Esophagus squamous epithelium (tissue), 5 donors: ENCODE results near the gene KCNAB1. TPM values are rescaled to one million over a fixed set of nuclear protein-coding genes. Genes with fewer than 3 reads are reported as not detected.

Experiments used
- DNase-seq: peaks from one replicate; lab custom pipeline; 2025; lab: John Stamatoyannopoulos, UW
- H3K27ac ChIP-seq, 4 donors: fragments of 200-600 bp; sonication (generic); one replicate each; pipeline ENCODE4 v1.5.1; 2016 to 2019; ENCODE audit warnings: mild to moderate bottlenecking in 1 of 4
- H3K27me3 ChIP-seq, 4 donors: fragments of 200-600 bp; sonication (generic); 1 replicate in 3 of 4; 2 replicates in 1 of 4; pipeline versions ENCODE4 v1.5.1 to v1.6.0; 2017 to 2021; ENCODE audit warnings: antibody characterized with exemption in 1 of 4
- H3K36me3 ChIP-seq, 3 donors: fragments of 200-600 bp; sonication (generic); one replicate each; pipeline ENCODE4 v1.5.1; 2016 to 2019
- H3K4me1 ChIP-seq, 3 donors: fragments of 200-600 bp; sonication (generic); one replicate each; pipeline ENCODE4 v1.5.1; 2017 to 2019
- H3K4me3 ChIP-seq, 4 donors: fragments of 200-600 bp; sonication (generic); 1 replicate in 3 of 4; 2 replicates in 1 of 4; pipeline ENCODE4 v1.5.1; 2016 to 2019; ENCODE audit warnings: mild to moderate bottlenecking in 2 of 4, moderate library complexity in 1 of 4
- H3K9me3 ChIP-seq, 3 donors: fragments of 200-600 bp; sonication (generic); one replicate each; pipeline ENCODE4 v1.5.1; 2016 to 2019
- CTCF ChIP-seq, 6 experiments: fragments of 450-650 bp in 4 of 6; fragments of 200-600 bp in 2 of 6; sonication (generic) in 2 of 6; IDR thresholded peaks; one replicate each; pipeline ENCODE4 v1.5.1; 2016 to 2019; ENCODE audit warnings: antibody characterized with exemption in 6 of 6, mild to moderate bottlenecking in 4 of 6, moderate library complexity in 4 of 6
- POLR2A ChIP-seq, 4 donors: fragments of 450-650 bp; IDR thresholded peaks; one replicate each; pipeline ENCODE4 v1.6.1; 2017; ENCODE audit warnings: antibody characterized with exemption in 4 of 4, mild to moderate bottlenecking in 4 of 4, moderate library complexity in 3 of 4
- WGBS, 2 donors: methylation state at CpG; one replicate each; pipeline ENCODE4 v1.1.5; 2018; 5-methylcytosine and 5-hydroxymethylcytosine counted together
- intact Hi-C: fragments of 100-400 bp; cut with DNase I; formaldehyde crosslinking; loops from one replicate; pipeline ENCODE4 v1.15.0; 2022
- total RNA-seq, 4 donors: library from RNA; depleted of rRNA; stranded (reverse); fragments of >200 nt; gene quantifications; one replicate each; pipeline ENCODE4 v1.1.0, GENCODE V29; 2016
- donor health status: DM: yes; HTN: yes; CAD: no.

The KCNAB1 gene
- total RNA-seq, 4 donors from 2014 or later: 0.40 to 6.6 (median 1.3) TPM

GRCh38 chr3:156542101-156543042, 422.0 kb downstream of the KCNAB1 start:
- H3K9me3 ChIP-seq: no peaks in the 10 kb centered on the region
- no peak for TF ChIP-seq CTCF (IDR thresholded peaks at IDR 0.05)
- TF ChIP-seq POLR2A (IDR thresholded peaks at IDR 0.05): no peak
- H3K36me3 ChIP-seq: peaks cover 0 to 86% (median 0%) of the 10 kb centered on the region in 3 donors
- intact Hi-C loops: no loop called here
- DNase-seq: no peak
- H3K27ac ChIP-seq: peak overlapping the region in 2 of 4 donors; percentile 46 to 51
- WGBS, 2 donors: 53 to 57% methylated on average over 5 of the region's 5 CpGs
- no peaks in the 10 kb centered on the region for H3K27me3 ChIP-seq
- H3K4me3 ChIP-seq: no peak overlapping the region
- H3K4me1 ChIP-seq: no peaks in the 10 kb centered on the region

- 77 to 83% methylated on average over 2 of the region's 2 CpGs for WGBS, 2 donors
- H3K27me3 ChIP-seq: no peaks in the 10 kb centered on the region
- peak overlapping the region in 2 of 4 donors; percentile 46 to 51 for H3K27ac ChIP-seq
- no peaks in the 10 kb centered on the region for H3K9me3 ChIP-seq
- H3K4me1 ChIP-seq: peaks cover 0 to 5% (median 0%) of the 10 kb centered on the region in 3 donors
- intact Hi-C loops: no loop called here
- H3K4me3 ChIP-seq: no peak overlapping the region
- peaks cover 0 to 90% (median 0%) of the 10 kb centered on the region in 3 donors for H3K36me3 ChIP-seq
- no peak for DNase-seq
- TF ChIP-seq CTCF (IDR thresholded peaks at IDR 0.05): no peak
Measured at GRCh38 chr3:156543043-156543555, 422.7 kb downstream of the KCNAB1 start.

- 32 to 52% methylated on average over 2 of the region's 2 CpGs for WGBS, 2 donors
- Histone ChIP-seq H3K9me3 (no peaks in the 10 kb centered on the region), H3K36me3 (peaks cover 0 to 97% (median 0%) of the 10 kb centered on the region in 3 donors), H3K27ac (no peak overlapping the region), H3K27me3 (no peaks in the 10 kb centered on the region), H3K4me1 (peaks cover 0 to 36% (median 4%) of the 10 kb centered on the region in 3 donors), H3K4me3 (no peak overlapping the region)
- no peak for DNase-seq
- intact Hi-C loops: no loop called here
- TF ChIP-seq CTCF (IDR thresholded peaks at IDR 0.05) (no peak), POLR2A (IDR thresholded peaks at IDR 0.05) (no peak)
Measured at GRCh38 chr3:156547637-156548036, 427.3 kb downstream of the KCNAB1 start.

GRCh38 chr3:156548041-156548687, 427.8 kb downstream of the KCNAB1 start:
- peaks cover 0 to 97% (median 0%) of the 10 kb centered on the region in 3 donors for H3K36me3 ChIP-seq
- no peaks in the 10 kb centered on the region for H3K9me3 ChIP-seq
- H3K27ac ChIP-seq: no peak overlapping the region
- H3K27me3 ChIP-seq: no peaks in the 10 kb centered on the region
- 66 to 75% methylated on average over 4 of the region's 4 CpGs for WGBS, 2 donors
- TF ChIP-seq POLR2A (IDR thresholded peaks at IDR 0.05): no peak
- no peak for DNase-seq
- no peak overlapping the region for H3K4me3 ChIP-seq
- intact Hi-C loops: no loop called here
- H3K4me1 ChIP-seq: peaks cover 0 to 41% (median 7%) of the 10 kb centered on the region in 3 donors

GRCh38 chr3:156548902-156549301, 428.5 kb downstream of the KCNAB1 start:
- 70 to 75% methylated on average over 6 of the region's 6 CpGs for WGBS, 2 donors
- Histone ChIP-seq H3K27me3 (no peaks in the 10 kb centered on the region), H3K27ac (no peak overlapping the region), H3K4me1 (peaks cover 5 to 49% (median 14%) of the 10 kb centered on the region in 3 donors), H3K36me3 (peaks cover 0 to 90% (median 0%) of the 10 kb centered on the region in 3 donors), H3K4me3 (no peak overlapping the region), H3K9me3 (no peaks in the 10 kb centered on the region)
- intact Hi-C loops: no loop called here
- DNase-seq: no peak
- TF ChIP-seq POLR2A (IDR thresholded peaks at IDR 0.05) (no peak), CTCF (IDR thresholded peaks at IDR 0.05) (no peak)
